ENCODE measurements around the gene HCRTR1.

HCRTR1 gene

DNA sequence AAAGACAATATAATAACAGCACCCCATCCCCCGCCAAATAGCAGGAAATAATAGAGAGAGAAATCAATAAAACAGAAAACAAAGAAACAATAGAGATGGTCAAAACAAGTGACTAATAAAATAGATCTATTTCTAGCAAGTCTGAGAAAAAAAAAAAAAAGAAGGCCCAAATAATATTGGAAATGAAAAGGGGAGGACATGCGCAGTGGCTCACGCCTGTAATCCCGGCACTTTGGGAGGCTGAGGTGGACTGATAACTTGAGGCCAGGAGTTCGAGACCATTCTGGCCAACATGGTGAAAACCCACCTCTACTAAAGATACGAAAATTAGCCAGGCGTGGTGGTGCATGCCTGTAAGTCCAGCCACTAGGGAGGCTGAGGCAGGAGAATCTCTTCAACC, 18.5 kb upstream of the HCRTR1 start:
- DNase-seq (ENCODE audit: low read depth in 2 of 2): no peak

DNA sequence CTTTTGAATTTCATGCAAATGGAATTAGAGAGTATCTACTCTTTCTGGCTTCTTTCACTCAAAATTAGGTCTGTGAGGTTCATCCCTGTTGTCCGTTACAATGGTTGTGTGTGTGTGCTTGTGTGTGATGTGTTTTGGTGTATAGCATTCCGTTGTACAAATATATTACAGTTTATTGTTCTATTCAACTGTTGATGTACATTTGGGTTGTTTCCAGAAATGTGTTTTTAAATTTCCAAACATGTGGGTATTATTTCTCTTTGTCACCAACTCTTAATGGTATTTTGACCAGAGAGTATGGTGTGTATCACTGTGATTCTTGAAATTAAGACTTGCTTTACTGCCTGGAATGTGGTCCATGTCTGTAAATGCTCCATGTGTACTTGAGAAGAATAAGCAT, 16.8 kb upstream of the HCRTR1 start:
- no peak for DNase-seq (ENCODE audit: low read depth in 2 of 2)

DNA sequence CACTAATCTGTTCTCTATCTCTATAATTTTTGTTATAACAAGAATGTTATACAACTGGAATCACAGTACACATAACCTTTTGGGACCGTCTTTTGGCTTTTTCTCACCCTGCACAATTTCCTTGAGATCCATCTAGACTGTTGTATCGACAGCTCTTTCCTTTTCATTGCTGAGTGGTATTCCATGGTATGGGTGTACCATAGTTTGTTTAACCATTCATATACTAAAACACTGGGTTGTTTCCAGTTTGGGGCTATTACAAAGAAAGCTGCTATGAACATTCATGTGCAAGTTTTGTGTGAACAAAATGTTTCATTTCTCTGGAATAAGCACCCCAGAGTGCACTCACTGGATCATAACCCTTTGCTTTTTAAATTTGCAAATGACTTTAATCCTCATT, 15.4 kb upstream of the HCRTR1 start:
- DNase-seq (ENCODE audit: low read depth in 2 of 2): no peak

DNA sequence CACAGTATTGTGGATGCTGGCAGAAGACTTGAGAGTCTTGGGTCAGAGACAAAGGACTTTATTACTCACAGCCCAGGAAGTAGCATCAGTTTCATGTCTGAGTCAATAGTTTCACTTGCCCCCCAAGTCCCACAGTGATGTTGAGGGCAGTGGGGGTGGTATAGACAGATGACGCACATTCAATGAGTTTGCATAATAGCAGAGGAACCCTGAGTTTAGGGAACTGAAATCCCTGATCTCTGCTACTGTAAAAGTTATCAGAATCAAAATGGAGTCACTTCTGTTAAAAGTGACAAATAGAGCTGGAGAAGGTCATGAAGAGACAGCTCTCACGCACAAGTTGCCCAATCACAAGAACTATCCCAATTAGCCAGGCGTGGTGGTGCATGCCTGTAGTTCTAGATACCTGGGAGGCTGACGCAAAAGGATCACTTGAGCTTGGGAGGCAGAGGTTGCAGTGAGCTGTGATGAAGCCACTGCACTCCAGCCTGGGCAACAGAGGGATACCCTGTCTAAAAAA, 11.5 kb upstream of the HCRTR1 start:
- DNase-seq (ENCODE audit: low read depth in 2 of 2): no peak

DNA sequence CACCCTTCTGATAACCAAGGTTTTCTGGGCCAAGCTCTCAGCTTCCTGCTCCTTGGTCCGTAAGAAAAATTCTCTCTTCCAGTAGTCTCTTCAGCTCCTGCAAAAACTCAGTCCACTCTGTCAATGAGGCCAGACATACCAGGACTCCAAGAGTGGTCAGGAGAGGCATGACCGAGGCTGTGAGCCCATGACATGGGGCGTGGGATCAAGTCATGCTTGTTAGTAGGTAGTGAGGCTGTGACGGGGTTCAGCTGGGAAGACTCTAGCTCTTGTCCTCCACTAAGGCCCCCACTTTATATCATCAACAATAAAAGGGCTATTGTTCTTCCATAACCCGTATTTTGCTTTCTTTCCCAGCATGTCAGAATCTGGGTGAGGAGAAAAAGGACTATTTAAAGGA, 10.1 kb upstream of the HCRTR1 start:
- DNase-seq (ENCODE audit: low read depth in 2 of 2): no peak

DNA sequence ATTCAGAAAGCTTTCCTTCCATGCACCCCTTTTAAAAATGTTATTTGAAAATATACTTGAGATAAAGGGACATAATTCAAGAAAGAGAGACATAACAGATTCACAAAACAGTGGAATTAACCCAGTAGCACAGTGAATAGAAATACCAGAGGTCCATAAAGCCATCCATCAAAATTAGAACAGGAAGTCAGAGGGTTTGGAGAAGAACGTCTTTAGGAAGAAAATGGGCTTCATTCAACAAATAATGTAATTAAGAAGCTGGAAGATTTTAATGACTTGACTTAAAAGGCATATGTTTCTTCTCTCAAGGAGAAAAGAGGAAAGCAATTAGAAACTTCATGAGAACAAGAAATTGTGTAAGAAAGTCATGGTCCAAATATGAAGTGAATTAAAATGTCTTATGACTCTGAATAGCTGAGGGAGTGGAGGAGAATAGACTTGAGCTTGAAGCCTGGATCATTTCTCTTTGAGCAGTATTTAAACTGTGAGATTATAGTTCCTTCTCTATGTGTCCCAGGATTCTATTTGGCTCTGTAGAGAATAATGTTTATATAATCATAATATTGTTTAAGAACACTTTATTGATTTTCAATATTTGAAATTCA, 7.9 kb upstream of the HCRTR1 start:
- no peak for DNase-seq (ENCODE audit: low read depth in 2 of 2)

DNA sequence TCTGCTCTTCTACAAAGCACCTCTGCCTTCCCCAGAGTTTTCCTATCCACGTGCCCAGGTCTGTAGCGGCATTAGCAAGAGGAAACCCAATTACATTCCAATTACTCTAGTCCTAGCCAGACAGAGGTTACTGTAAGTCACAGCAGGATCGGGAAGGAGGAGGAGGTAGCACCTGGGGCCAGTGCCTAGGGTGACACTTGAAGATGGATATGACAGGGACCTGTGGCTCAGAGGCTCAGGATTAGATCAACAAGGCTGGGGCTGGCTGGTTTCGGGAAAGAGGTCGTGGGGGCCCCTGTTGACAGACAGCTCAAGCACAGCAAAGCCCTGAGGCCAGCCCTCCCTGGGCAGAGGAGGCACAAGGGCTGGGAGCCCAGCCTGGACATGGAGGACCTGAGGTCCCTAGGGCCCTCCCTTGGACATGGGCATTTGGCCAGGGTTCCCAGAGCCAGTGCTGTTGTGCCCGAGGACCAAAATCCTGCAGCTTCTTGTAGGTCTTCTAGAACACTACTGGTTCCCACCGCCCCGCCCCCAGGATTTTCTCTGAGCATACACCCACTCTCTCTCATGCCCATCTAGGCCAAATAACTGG, 3.0 kb upstream of the HCRTR1 start:
- no peak for DNase-seq (ENCODE audit: low read depth in 2 of 2)

DNA sequence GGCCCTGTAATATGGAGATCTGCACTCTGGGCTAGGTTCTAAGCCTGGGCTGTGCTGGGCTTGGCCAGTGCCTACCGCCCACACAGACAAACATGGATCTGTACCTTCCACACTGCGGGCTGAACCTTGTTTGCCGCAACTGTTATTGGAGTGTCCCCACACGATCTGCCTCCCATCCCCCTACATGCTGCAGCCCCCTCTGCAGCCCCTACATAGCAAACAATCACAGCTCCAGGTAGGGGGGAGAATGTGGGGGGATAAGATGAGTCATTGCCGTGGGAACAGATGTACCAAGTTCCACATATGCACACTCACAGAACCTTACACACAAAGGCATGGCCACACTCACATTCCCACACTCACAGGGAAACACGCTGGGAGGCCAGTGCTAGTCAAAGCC, 2.1 kb upstream of the HCRTR1 start:
- DNase-seq (ENCODE audit: low read depth in 2 of 2): no peak

DNA sequence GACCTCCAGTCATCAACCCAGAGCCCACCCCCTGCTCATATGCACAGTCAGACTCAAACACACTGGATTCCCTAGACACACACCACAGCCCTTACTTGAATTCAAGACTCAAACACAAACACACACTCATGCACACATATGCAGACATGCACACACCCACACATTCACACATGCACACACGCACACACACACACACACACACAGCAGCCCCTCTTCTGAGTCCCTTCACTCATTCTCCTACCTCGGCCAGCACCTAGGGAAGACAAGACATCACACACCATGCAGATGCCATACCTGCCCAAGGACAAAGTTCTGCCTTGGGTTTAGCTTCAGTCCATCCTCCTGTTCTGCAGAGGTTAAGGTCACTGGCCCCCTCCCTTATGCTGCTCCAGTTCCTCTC, 1.6 kb upstream of the HCRTR1 start:
- DNase-seq (ENCODE audit: low read depth in 2 of 2): no peak

DNA sequence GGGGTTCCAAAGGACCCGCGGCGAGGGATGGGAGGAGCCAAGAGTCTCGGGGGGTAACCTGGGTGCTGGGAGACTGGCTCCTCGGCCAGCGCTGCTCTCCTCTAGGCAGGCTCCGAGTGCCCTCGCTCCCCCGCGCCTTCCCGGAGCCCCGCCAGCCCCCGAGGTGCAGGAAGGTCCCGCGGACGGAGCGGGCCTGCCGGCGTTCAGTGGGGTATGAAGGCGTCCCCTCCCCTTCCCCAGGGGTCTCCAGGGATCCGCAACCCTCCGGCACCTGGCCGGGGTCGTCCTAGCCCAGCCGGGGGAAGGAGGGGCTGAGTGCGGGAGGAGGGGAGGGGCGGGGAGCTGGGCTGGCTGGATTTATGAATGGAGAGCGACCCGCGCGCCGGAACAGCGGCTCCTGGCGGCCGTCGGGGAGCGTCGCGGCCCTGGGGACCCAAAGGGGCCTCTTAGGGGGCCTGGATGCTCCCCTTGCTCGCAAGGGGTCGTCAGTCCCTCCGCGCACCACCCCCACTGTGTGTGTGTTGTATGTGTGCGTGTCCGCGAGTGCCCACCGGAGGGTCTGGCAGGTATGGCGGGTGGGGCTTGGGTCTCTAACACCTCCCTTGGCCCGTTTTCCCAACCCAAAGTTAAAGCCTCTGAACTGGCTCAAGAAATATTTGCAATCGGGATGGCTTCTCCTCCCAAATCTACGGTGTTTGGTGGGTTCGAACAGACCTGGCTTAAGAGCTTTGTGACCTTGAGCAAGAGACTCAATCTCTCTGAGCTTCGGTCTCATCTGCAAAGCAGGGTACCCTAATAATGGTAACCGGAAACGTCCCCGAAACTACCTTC, 642 bp downstream of the HCRTR1 start:
- DNase-seq (ENCODE audit: low read depth in 2 of 2): no peak

DNA sequence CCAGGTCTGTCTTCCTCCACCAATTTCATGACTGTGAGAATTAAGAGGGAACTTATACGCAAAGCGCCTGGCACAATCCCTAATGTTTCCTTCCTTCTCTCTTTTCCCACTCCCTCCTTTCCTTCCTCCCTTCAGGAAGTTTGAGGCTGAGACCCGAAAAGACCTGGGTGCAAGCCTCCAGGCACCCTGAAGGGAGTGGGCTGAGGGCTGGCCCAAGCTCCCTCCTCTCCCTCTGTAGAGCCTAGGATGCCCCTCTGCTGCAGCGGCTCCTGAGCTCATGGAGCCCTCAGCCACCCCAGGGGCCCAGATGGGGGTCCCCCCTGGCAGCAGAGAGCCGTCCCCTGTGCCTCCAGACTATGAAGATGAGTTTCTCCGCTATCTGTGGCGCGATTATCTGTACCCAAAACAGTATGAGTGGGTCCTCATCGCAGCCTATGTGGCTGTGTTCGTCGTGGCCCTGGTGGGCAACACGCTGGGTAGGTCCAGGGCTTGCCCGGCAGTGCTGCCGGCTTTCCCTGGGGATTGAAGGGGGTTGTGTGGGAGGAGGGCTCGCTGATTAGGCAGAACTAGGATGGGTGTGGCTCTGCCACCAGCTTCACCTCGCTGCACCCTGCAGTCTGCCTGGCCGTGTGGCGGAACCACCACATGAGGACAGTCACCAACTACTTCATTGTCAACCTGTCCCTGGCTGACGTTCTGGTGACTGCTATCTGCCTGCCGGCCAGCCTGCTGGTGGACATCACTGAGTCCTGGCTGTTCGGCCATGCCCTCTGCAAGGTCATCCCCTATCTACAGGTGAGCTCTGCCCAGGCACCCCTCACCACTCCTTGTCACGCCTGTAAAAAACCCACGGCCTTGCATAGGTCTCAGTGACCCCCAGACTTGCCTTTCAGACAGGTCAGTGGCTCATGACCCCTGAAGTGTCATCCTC, 1.7 kb downstream of the HCRTR1 start:
- no peak for DNase-seq (ENCODE audit: low read depth in 2 of 2)

DNA sequence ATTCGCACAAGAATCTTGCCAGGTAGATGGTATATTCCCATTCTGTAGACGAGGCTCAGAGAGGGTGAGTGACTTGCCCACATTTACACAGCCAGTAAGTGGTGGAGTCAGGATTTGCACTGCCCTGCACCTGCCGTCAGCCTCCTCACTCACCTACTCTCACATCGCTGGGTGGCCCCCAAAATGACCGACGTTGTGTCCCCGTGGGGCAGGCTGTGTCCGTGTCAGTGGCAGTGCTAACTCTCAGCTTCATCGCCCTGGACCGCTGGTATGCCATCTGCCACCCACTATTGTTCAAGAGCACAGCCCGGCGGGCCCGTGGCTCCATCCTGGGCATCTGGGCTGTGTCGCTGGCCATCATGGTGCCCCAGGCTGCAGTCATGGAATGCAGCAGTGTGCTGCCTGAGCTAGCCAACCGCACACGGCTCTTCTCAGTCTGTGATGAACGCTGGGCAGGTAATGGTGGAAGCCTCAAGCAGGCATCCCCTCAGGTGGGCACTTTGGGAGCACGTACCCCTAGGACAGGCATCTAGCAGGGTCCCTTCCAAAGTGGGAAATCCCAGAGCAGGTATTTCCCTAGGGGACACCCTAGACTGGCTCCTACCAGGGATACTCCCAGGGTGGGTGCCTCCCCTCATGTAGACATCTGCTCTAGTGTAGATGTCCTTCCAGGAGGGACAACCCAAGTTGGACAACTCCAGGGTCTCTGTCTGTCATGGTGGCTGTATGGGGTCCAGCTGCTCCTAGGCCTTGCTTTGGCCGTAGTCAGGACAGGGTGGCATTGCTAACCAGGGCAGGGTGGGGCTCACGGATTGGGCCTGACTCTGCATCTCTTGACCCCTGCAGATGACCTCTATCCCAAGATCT, 3.4 kb downstream of the HCRTR1 start:
- no peak for DNase-seq (ENCODE audit: low read depth in 2 of 2)

DNA sequence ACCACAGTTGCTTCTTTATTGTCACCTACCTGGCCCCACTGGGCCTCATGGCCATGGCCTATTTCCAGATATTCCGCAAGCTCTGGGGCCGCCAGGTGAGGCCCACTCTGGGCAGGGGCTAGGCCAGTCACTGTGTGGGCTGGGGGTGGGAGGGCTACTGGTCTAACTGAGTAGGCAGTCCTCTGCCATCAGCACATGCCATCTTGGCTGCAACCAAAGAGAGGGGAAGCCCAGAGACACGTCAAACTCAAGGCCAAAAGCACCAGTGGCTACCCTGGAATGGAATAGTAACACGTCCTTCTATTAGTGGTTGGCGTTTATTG, 4.0 kb downstream of the HCRTR1 start:
- no peak for DNase-seq (ENCODE audit: low read depth in 2 of 2)

DNA sequence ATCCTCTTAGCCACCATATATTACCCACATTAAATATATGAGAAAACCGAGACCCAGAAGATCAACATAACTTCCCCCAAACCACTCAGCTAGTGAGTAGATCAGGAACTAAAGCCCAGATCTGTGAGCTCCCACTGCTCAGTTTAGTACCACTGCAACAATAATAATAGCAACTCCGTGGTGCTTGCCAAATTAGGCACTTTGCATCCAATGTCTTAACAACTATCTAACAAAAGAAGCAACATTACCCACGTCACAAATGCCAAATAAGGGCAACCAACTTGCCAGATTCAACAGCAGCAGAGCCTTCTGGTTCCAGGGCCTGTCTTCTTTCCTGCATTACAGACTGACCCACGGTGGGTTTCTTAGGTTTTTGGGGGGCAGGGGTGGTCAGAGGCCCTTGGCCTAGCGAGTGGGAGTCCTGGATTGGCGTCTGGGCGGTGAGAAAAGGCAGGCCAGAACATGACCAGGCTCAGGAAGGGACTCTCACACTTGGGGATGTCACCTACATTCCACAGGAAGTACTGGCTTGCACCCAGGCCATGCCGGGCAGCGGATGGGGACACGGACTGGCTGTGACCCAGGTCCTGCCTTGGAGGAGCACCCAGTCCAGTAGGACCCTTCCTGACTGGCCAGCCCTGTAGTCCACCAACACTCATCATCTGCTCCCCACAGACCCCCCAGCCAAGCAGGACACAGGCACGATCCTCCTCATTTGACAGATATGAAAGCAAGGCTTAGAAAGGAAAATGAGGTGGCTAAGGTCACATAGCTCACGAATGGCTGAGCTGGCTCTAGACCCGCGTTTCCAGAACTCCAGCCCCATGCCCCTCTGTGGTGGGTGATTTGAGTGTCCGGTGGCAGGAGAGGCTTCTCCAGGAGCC, 4.6 kb downstream of the HCRTR1 start:
- DNase-seq (ENCODE audit: low read depth in 2 of 2): no peak

DNA sequence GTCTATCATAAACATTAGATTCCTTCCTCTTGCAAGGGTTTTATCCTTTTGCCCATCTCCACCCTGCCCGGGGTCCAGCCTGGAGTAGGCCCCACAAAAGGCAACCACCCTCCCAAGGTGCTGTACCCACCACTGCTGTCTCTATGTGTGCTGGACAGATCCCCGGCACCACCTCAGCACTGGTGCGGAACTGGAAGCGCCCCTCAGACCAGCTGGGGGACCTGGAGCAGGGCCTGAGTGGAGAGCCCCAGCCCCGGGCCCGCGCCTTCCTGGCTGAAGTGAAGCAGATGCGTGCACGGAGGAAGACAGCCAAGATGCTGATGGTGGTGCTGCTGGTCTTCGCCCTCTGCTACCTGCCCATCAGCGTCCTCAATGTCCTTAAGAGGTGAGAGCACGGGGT, 5.9 kb downstream of the HCRTR1 start:
- DNase-seq (ENCODE audit: low read depth in 2 of 2): no peak

DNA sequence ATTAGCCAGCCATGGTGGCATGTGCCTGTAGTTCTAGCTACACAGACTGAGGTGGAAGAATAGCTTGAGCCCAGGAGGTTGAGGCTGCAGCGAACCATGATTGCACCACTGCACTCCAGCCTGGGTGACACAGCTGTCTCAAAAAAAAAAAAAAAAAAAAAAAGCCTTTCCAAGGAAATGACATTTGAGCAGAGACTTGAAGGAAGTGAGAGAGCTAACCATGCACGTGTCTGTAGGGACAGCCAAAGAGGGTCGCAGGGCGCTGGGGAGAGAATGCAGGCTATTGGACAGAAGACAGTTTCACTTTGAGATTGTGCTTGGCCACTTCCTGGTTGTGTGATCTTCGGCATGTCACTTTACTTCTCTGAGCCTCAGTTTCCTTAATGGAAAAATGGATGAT, 6.8 kb downstream of the HCRTR1 start:
- DNase-seq (ENCODE audit: low read depth in 2 of 2): no peak

DNA sequence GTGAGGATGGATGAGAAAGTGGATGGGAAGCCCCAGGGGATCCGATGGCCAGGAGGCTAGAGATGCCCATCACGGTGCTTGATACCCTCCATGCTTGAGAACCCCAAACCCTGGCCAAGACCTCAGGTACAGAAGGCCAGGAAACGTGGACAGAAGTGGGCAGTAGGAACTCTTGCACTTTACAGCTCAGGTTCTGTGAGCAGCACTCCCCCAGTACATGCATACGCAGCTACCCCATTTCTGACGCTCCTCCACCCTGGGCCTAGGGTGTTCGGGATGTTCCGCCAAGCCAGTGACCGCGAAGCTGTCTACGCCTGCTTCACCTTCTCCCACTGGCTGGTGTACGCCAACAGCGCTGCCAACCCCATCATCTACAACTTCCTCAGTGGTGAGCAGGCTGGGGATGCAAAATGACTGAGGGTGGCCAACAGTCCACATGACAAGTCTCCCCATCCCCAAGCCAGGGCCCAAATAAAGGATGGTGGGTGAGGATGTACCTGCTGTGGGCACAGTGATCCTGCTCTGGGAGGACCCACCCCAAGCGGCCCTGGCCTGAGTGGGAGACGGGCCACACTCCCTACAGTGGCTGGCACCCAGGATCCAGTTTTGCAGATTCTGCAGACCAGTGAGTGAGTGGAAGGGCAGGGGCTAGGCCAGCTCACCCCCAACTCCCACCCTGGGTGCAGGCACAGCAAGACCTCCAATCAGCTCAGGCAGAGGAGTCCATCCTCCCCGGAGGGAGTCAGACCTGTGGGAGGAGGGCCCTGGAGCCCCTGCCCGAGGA, 7.4 kb downstream of the HCRTR1 start:
- DNase-seq (ENCODE audit: low read depth in 2 of 2): no peak

DNA sequence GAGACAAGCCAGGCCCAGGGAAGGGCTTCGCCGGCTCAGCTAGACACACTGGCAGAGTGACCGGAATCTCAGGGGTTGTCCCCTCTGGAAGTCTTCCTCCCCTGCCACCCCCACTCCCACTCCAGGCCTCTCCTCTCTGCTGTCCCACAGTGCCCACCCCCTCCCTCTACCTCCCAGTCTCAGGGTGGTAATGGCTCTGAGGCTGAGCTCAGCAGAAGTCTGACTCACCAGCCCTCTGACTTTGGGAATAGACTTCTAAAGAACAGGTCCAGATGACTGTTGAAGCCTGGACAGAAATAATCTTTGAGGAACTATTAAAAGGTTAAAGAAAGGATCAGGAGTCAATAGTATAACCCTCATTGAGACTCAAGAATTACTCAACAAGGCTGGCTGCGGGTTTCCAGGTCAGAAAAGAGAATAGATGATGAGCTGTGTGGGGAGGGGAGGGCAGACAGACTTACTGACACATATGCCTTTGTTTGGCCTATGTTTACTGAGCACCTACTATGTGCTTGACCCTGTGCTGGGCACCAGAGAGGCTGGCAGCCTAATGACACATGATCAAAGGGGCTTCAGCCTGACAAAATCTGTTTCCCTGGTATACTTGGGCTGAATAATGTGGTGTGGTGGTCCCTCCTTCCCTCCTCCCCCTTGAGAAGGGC, 8.2 kb downstream of the HCRTR1 start:
- no peak for DNase-seq (ENCODE audit: low read depth in 2 of 2)

Measured in fibroblast of skin of left biceps (primary cell).